Measurements from ENCODE around the gene BDH2. TPM values are rescaled to one million over a fixed set of nuclear protein-coding genes. Genes with fewer than 3 reads are reported as not detected.

The BDH2 gene
- total and polyA plus RNA-seq, 2 donors (not counting 3 experiments of a cell fraction or from before 2014, with no cell fraction given) = 29.4 to 40.9 TPM

DNA sequence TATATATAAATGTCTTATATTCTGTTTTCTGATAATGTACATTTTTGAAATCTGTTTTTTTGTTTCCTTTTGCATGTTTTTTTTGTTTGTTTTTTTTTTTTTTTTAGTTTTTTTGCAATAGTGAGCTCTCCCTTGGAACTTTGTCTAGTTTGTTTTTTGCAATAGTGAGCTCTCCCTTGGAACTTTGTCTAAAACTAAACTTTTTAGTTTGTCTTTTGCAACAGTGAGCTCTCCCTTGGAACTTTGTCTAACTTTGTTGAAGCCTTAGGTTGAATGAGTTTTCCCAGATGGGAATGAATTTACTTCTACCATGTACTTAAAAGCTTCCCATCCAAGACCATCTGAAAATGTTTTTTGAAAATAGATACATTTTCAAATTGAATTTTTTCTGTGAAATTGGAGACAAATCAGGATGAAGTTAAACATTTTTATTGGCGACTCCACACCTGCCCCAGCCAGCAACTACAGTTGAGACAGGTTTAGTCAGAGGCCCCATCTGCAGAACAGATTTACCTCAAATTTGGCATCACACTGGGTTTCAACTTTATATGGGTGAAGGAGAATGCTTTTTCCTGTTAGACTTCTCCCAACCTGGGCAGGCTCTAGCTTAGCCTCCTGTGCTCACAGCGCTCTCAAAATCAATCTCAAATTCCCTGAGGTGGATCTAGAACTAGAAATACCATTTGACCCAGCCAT lies 39.0 kb downstream of the BDH2 start:
- Histone ChIP-seq H3K79me2 (ENCODE audit: control insufficient read depth, insufficient read depth, low read length) (no peaks in the 10 kb centered on the region), H2AFZ (ENCODE audit: low read depth, low read length) (no peak overlapping the region), H4K20me1 (replicated peaks; ENCODE audit: control insufficient read depth, extremely low read depth, insufficient read depth, low read length) (no peaks in the 10 kb centered on the region), H3K27ac (ENCODE audit: insufficient read depth, low read depth, low read length) (no peak overlapping the region), H3K4me1 (ENCODE audit: control insufficient read depth, extremely low read depth, insufficient read depth, low read length) (no peaks in the 10 kb centered on the region), H3K9me3 (replicated peaks; ENCODE audit: control insufficient read depth, insufficient read depth, low read length) (no peaks in the 10 kb centered on the region), H3K36me3 (ENCODE audit: control insufficient read depth in 2 of 2, extremely low read depth in 1 of 2, insufficient read depth in 2 of 2, low read length in 2 of 2) (no peaks in the 10 kb centered on the region), H3K9ac (replicated peaks; ENCODE audit: extremely low read depth, insufficient read depth, low read length) (no peak overlapping the region), H3K27me3 (ENCODE audit: control insufficient read depth in 2 of 2, insufficient read depth in 2 of 2, low read length in 2 of 2) (no peaks in the 10 kb centered on the region), H3K9me1 (replicated peaks; ENCODE audit: control insufficient read depth, extremely low read depth, insufficient read depth, low read length) (no peaks in the 10 kb centered on the region), H3K4me3 (replicated peaks in 1 of 3; ENCODE audit: insufficient read depth in 1 of 3, low read depth in 1 of 3, low read length in 3 of 3) (no peak overlapping the region), H3K4me2 (ENCODE audit: insufficient read depth, low read length) (no peak overlapping the region)
- ChIA-PET POLR2A (no interaction called here), CTCF (interaction anchor here (0.8 to 0.9 kb wide), 3 partner anchors 8 to 17 kb away, joined by 3 to 4 read pairs (median 3); no protein-coding TSS in a partner anchor)
- no TSS peak for BruUV-seq (replicated peaks)
- dilution Hi-C loops (cut with MboI; ENCODE audit: extremely low pct_ligation_motif_present, low sequenced_read_pairs) (no loop called here), intact Hi-C loops (cut with micrococcal nuclease) (no loop called here)
- DNase-seq (ENCODE audit: low read depth, low spot score) (no peak), FAIRE-seq (no peak)
- TF ChIP-seq JUN (IDR thresholded peaks at IDR 0.05; ENCODE audit: borderline replicate concordance, insufficient read depth, insufficient read length, low read depth) (no peak), POLR2A (IDR thresholded peaks at IDR 0.05; ENCODE audit: low read depth, low read length) (no peak), GATA2 (IDR thresholded peaks at IDR 0.05; ENCODE audit: insufficient read depth, insufficient read length, low read depth, low read length) (no peak), FOS (IDR thresholded peaks at IDR 0.05; ENCODE audit: borderline replicate concordance, insufficient read depth, low read length) (no peak), MYC (IDR thresholded peaks at IDR 0.05; ENCODE audit: low read depth, low read length) (no peak), POLR2AphosphoS5 (IDR thresholded peaks at IDR 0.05; ENCODE audit: insufficient read depth, low read depth, low read length) (no peak), CTCF (IDR thresholded peaks at IDR 0.05; ENCODE audit: extremely low read depth in 1 of 2, insufficient read depth in 1 of 2, low read depth in 1 of 2, low read length in 2 of 2) (no peak), EZH2 (IDR thresholded peaks at IDR 0.05; ENCODE audit: borderline replicate concordance, low read depth, low read length, severe bottlenecking) (no peak)
- TF ChIP-seq, protein P1, sequence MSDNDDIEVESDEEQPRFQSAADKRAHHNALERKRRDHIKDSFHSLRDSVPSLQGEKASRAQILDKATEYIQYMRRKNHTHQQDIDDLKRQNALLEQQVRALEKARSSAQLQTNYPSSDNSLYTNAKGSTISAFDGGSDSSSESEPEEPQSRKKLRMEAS (IDR thresholded peaks at IDR 0.05; ENCODE audit: insufficient read depth, insufficient read length) = no peak
